SK-N-MC (cell line): ENCODE results near the gene ZNF135.
A peak's percentile ranks its signal among the peaks of the same experiment; 100 is the strongest.

Experiments
- EZH2 ChIP-seq: fragments of 200-600 bp; sonication (generic); IDR thresholded peaks from one replicate; pipeline ENCODE4 v1.6.1; 2017; ENCODE audit warnings: antibody characterized with exemption
- FOXP2 ChIP-seq: optimal IDR thresholded peaks from 2 replicates; pipeline ENCODE3; 2011; ENCODE audit warnings: mild to moderate bottlenecking, moderate library complexity; ENCODE audit not compliant: insufficient read depth; ENCODE audit errors: extremely low read length, control extremely low read depth
- POLR2AphosphoS5 ChIP-seq: IDR thresholded peaks from 2 replicates; pipeline ENCODE4 v1.6.1; 2012; ENCODE audit warnings: mild to moderate bottlenecking, low read depth, low read length, borderline replicate concordance

DNA sequence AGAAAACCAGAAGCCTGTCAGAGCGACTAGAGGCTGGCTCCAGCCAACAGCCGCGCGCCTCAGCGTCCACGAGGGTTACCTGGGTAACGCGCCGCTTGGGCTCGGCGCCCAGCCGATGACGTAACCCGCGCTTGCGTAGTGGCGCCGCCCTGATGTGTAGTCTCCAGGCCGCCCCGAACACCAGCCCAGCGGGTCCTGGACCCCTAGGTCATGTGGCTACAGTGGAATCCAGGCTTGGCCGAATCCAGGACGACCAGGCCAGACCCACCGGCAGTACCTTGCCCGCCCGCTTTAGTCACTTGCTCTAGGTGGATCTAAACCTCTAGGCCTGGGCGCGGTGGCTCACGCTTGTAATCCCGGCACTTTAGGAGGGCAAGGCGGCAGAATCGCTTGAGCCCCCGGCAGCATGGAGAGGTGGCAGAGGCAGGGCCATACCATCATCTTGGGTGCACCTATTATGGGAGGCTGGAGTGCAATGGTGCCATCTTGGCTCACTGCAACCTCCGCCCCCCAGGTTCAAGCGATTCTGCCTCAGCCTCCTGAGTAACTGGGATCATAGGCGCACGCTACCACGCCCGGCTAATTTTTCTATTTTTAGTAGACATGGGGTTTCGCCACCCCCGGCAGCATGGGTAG is 49.3 kb upstream of the ZNF135 start:
- TF ChIP-seq EZH2 (no peak), POLR2AphosphoS5 (peak; percentile 61; the same call in 1 of the 2 replicates), FOXP2 (no peak)
